PC-3 (cell line): ENCODE data around the gene MXI1. TPM values are rescaled to one million over a fixed set of nuclear protein-coding genes. Genes with fewer than 3 reads are reported as not detected.

Experiments
- ATAC-seq: fragments of 200-7000 bp; cut with Tn5 transposase; 2 replicates; pipeline ENCODE4 v1.9.1; 2020; ENCODE audit warnings: mild to moderate bottlenecking, moderate library complexity
- BruUV-seq: library from RNA; stranded (reverse); fragments of 400-500 nt; replicated peaks from 2 replicates; lab custom pipeline; 2021; lab: Mats Ljungman, UMichigan
- CTCF ChIA-PET: fragments of 300-600 bp; sonication (Branson Sonifier 250); formaldehyde crosslinking; loops from one replicate; lab custom pipeline; 2022; ENCODE audit warnings: antibody characterized with exemption; lab: Charles Lee
- POLR2A ChIA-PET: fragments of 300-600 bp; sonication (Branson Sonifier 250); formaldehyde crosslinking; loops from one replicate; lab custom pipeline; 2022; ENCODE audit warnings: antibody characterized with exemption; ENCODE audit not compliant: unreplicated experiment; lab: Charles Lee
- DNase-seq: peaks from one replicate; pipeline ENCODE4 v3.0.0-alpha.2; 2015
- H2AFZ ChIP-seq: fragments of 300-600 bp; sonication (generic); 2 replicates; pipeline ENCODE4 v1.6.0; 2016; ENCODE audit warnings: antibody characterized with exemption, low read length
- H3F3A ChIP-seq: fragments of 300-600 bp; sonication (generic); one replicate; pipeline ENCODE4 v1.6.0; 2017; ENCODE audit warnings: antibody characterized with exemption, low read length, control low read depth, mild to moderate bottlenecking; ENCODE audit not compliant: unreplicated experiment
- H3K27ac ChIP-seq: fragments of 300-600 bp; sonication (generic); 2 replicates; pipeline ENCODE4 v1.5.1; 2016; ENCODE audit warnings: mild to moderate bottlenecking, low read length
- H3K27me3 ChIP-seq: fragments of 300-600 bp; sonication (generic); 2 replicates; pipeline ENCODE4 v1.6.1; 2016; ENCODE audit warnings: low read length, mixed read lengths
- H3K36me3 ChIP-seq: fragments of 300-600 bp; sonication (generic); 2 replicates; pipeline ENCODE4 v1.6.1; 2016; ENCODE audit warnings: low read depth, mixed run types, low read length, mixed read lengths
- H3K4me1 ChIP-seq: fragments of 300-600 bp; sonication (generic); 2 replicates; pipeline ENCODE4 v1.5.1; 2016; ENCODE audit warnings: low read length; ENCODE audit not compliant: insufficient read depth
- H3K4me2 ChIP-seq: fragments of 300-600 bp; sonication (generic); 2 replicates; pipeline ENCODE4 v1.6.0; 2016; ENCODE audit warnings: low read length
- H3K4me3 ChIP-seq: fragments of 300-600 bp; sonication (generic); 2 replicates; pipeline ENCODE4 v1.5.1; 2016; ENCODE audit warnings: mild to moderate bottlenecking, low read length, mixed read lengths
- H3K79me2 ChIP-seq: fragments of 300-600 bp; sonication (generic); 2 replicates; pipeline ENCODE4 v1.6.1; 2017; ENCODE audit warnings: low read length, mixed read lengths
- H3K9ac ChIP-seq: fragments of 300-600 bp; sonication (generic); 2 replicates; pipeline ENCODE4 v1.6.0; 2016; ENCODE audit warnings: mild to moderate bottlenecking, low read length
- H3K9me2 ChIP-seq: fragments of 300-600 bp; sonication (generic); replicated peaks from 2 replicates; pipeline ENCODE4 v1.6.1; 2016; ENCODE audit warnings: mixed run types, low read length, mixed read lengths
- H3K9me3 ChIP-seq: fragments of 300-600 bp; sonication (generic); 2 replicates; pipeline ENCODE4 v1.6.1; 2016; ENCODE audit warnings: low read length, mixed read lengths
- H4K20me1 ChIP-seq: fragments of 300-600 bp; sonication (generic); 2 replicates; pipeline ENCODE4 v1.6.1; 2016; ENCODE audit warnings: low read length, mixed read lengths
- EZH2 ChIP-seq: fragments of 300-600 bp; sonication (generic); IDR thresholded peaks from one replicate; pipeline ENCODE4 v1.6.1; 2017; ENCODE audit warnings: antibody characterized with exemption, mild to moderate bottlenecking, low read length; ENCODE audit not compliant: unreplicated experiment
- EZH2phosphoT487 ChIP-seq: fragments of 300-600 bp; sonication (generic); IDR thresholded peaks from 2 replicates; pipeline ENCODE4 v1.6.1; 2018; ENCODE audit warnings: mild to moderate bottlenecking, antibody characterized with exemption, low read length, borderline replicate concordance
- intact Hi-C: fragments of 100-400 bp; cut with micrococcal nuclease; formaldehyde crosslinking; loops from 2 replicates; pipeline ENCODE4 v1.9.0; 2023
- total RNA-seq: library from RNA; depleted of rRNA; stranded (reverse); fragments of >200 nt; gene quantifications from 2 replicates; pipeline ENCODE4 v1.2.3, GENCODE V29; 2014
- TF ChIP-seq, protein P1 (sequence below): fragments of 300-600 bp; sonication (generic); conservative IDR thresholded peaks from 2 replicates; pipeline ENCODE4 v1.5.1; 2017; ENCODE audit warnings: antibody characterized with exemption, low read depth, mild to moderate bottlenecking, low read length

The MXI1 gene
- total RNA-seq, 1 experiment from 2014 or later = 18.0 TPM

DNA sequence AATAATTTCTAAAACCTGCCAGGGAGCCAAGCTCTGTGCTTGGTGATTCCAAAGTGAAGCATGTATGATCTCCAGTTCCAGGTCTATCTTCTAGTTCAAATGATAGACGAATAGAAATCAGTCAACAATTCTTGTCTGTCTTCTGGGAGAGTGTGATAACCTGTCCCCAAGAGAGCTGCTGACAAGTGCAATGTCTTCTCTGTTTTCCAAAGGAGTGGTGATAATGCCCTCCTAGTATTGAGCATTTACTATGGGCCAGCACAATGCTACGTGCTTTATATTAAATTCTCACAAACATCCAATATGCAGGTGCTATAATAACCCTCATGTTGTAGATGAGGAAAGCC, 10.2 kb downstream of the MXI1 start:
- Histone ChIP-seq H3K9me2 (no peaks in the 10 kb centered on the region), H3F3A (no peaks in the 10 kb centered on the region), H3K9me3 (no peaks in the 10 kb centered on the region), H3K9ac (no peak overlapping the region), H3K27ac (no peak overlapping the region), H3K27me3 (no peaks in the 10 kb centered on the region), H3K36me3 (no peaks in the 10 kb centered on the region), H3K4me1 (no peaks in the 10 kb centered on the region), H2AFZ (no peak overlapping the region), H3K4me2 (no peak overlapping the region), H3K4me3 (no peak overlapping the region), H3K79me2 (no peaks in the 10 kb centered on the region), H4K20me1 (no peaks in the 10 kb centered on the region)
- intact Hi-C loops = no loop called here
- ATAC-seq = no peak
- ChIA-PET CTCF (no interaction called here), POLR2A (no interaction called here)
- DNase-seq = no peak
- BruUV-seq = no TSS peak
- TF ChIP-seq EZH2phosphoT487 (no peak), EZH2 (no peak)
- TF ChIP-seq, protein P1, sequence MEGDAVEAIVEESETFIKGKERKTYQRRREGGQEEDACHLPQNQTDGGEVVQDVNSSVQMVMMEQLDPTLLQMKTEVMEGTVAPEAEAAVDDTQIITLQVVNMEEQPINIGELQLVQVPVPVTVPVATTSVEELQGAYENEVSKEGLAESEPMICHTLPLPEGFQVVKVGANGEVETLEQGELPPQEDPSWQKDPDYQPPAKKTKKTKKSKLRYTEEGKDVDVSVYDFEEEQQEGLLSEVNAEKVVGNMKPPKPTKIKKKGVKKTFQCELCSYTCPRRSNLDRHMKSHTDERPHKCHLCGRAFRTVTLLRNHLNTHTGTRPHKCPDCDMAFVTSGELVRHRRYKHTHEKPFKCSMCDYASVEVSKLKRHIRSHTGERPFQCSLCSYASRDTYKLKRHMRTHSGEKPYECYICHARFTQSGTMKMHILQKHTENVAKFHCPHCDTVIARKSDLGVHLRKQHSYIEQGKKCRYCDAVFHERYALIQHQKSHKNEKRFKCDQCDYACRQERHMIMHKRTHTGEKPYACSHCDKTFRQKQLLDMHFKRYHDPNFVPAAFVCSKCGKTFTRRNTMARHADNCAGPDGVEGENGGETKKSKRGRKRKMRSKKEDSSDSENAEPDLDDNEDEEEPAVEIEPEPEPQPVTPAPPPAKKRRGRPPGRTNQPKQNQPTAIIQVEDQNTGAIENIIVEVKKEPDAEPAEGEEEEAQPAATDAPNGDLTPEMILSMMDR = no peak

DNA sequence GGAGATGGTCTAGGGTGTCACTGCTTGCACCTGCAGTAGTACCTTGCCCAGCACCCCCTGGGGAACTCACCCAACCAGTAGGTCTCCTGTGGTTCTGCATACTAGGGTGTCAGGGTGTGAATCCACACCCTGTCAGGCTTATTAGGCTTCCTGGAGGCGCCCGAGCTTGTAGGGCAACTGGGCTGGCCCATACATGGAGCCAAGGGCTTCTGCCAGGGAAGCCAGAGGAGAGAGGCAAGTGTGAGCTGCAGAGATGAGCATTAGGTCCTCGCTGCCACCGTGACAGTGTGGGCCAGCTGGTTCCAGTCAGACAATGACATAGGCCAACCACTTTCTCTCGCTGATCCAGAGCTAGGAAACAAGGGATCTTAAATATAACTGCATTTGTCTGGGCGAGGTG, 11.2 kb downstream of the MXI1 start:
- H3K9me2 ChIP-seq = no peaks in the 10 kb centered on the region
- H3K4me1 ChIP-seq = no peaks in the 10 kb centered on the region
- no TSS peak for BruUV-seq
- no peaks in the 10 kb centered on the region for H3K36me3 ChIP-seq
- CTCF ChIA-PET = no interaction called here
- no peaks in the 10 kb centered on the region for H3K9me3 ChIP-seq
- no peaks in the 10 kb centered on the region for H3K79me2 ChIP-seq
- POLR2A ChIA-PET = no interaction called here
- DNase-seq (no peak), ATAC-seq (no peak)
- no peaks in the 10 kb centered on the region for H3K27me3 ChIP-seq
- no peaks in the 10 kb centered on the region for H4K20me1 ChIP-seq
- H3K4me2 ChIP-seq = no peak overlapping the region
- intact Hi-C loops = no loop called here
- no peak for TF ChIP-seq EZH2
- no peak overlapping the region for H3K27ac ChIP-seq
- H3F3A ChIP-seq = no peaks in the 10 kb centered on the region
- no peak overlapping the region for H3K4me3 ChIP-seq
- H3K9ac ChIP-seq = no peak overlapping the region
- H2AFZ ChIP-seq = no peak overlapping the region

- TF ChIP-seq, protein P1 = no peak
- no peak for TF ChIP-seq EZH2phosphoT487
- TF ChIP-seq EZH2 = no peak
- no TSS peak for BruUV-seq
- Histone ChIP-seq H3K27ac (no peak overlapping the region), H3K36me3 (no peaks in the 10 kb centered on the region), H3K4me2 (no peak overlapping the region), H3K4me1 (no peaks in the 10 kb centered on the region), H4K20me1 (no peaks in the 10 kb centered on the region), H3F3A (no peaks in the 10 kb centered on the region), H3K4me3 (no peak overlapping the region), H2AFZ (no peak overlapping the region), H3K79me2 (no peaks in the 10 kb centered on the region), H3K27me3 (no peaks in the 10 kb centered on the region), H3K9me2 (no peaks in the 10 kb centered on the region), H3K9me3 (no peaks in the 10 kb centered on the region), H3K9ac (no peak overlapping the region)
- DNase-seq (no peak), ATAC-seq (no peak)
- ChIA-PET POLR2A (no interaction called here), CTCF (no interaction called here)
- intact Hi-C loops = no loop called here
These were observed 12.5 kb downstream of the MXI1 start for GRCh38 chr10:110219884-110220283.
